Measurements from ENCODE around the gene NOB1.

The NOB1 gene

DNA sequence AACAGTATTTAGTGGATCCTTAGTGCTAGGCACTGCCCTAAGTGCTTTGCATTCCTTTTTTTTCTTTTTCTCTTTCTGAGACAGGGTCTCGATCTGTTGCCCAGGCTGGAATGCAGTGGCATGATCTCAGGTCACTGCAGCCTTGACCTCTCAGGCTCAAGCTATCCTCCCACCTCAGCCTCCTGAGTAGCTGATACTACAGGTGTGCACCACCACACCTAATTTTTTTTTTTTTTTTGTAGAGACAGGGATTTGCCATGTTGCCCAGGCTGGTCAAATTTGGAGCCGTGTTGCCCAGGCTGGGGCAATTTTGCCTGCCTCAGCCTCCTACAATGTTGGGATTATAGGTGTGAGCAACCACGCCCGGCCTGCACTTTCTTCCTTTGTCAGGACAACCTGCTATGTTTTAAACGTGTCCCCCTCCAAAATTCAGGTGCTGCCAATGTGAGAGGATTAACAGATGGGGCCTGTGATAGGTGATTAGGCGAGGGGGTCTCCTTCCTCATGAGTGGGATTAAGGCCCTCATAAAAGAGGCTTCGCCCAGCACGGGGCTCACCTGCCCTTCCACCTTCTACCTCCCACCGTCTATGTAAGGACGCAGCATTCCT lies 33.8 kb downstream of the NOB1 start:
- TF ChIP-seq, protein P1, sequence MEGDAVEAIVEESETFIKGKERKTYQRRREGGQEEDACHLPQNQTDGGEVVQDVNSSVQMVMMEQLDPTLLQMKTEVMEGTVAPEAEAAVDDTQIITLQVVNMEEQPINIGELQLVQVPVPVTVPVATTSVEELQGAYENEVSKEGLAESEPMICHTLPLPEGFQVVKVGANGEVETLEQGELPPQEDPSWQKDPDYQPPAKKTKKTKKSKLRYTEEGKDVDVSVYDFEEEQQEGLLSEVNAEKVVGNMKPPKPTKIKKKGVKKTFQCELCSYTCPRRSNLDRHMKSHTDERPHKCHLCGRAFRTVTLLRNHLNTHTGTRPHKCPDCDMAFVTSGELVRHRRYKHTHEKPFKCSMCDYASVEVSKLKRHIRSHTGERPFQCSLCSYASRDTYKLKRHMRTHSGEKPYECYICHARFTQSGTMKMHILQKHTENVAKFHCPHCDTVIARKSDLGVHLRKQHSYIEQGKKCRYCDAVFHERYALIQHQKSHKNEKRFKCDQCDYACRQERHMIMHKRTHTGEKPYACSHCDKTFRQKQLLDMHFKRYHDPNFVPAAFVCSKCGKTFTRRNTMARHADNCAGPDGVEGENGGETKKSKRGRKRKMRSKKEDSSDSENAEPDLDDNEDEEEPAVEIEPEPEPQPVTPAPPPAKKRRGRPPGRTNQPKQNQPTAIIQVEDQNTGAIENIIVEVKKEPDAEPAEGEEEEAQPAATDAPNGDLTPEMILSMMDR (IDR thresholded peaks at IDR 0.05; ENCODE audit: control insufficient read depth, extremely low read depth, insufficient read depth), result no peak
- H3K4me3 ChIP-seq (ENCODE audit: low read depth, low read length), result no peak overlapping the region
- DNase-seq (ENCODE audit: low read depth), result no peak

DNA sequence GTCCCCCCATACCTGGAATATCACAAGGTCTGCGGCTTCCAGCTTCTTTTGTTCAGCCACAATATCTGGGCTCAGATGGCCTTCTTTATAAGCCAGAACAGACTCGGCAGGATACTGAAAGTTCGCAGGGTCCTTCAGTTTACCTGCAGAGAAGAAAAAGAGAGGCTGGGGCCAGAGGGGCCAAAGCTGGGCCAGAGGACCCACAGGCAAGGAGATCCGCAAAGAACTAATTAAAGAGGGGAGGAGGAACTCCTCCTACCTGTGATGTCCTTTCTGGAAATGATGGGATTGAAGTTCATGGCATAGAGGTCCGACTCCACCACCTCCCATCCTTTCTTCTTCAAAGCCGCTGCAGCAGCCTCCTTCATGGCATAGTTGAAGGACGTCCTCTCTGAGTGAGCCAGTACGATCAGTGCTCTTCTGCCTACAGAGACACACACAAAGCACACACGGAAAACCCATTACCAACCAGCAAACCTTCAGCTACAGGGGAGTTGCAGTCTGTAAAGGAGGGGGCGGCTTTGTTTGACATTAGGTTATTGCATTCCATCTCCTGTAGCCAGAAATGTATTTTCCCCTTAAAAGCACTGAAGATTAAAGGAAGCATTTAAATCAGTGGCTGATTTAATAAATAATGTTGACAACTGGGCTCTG lies 36.5 kb downstream of the NOB1 start:
- DNase-seq (ENCODE audit: low read depth), result no peak
- no peak overlapping the region for H3K4me3 ChIP-seq (ENCODE audit: low read depth, low read length)
- TF ChIP-seq, protein P1 (IDR thresholded peaks at IDR 0.05; ENCODE audit: control insufficient read depth, extremely low read depth, insufficient read depth), result no peak

DNA sequence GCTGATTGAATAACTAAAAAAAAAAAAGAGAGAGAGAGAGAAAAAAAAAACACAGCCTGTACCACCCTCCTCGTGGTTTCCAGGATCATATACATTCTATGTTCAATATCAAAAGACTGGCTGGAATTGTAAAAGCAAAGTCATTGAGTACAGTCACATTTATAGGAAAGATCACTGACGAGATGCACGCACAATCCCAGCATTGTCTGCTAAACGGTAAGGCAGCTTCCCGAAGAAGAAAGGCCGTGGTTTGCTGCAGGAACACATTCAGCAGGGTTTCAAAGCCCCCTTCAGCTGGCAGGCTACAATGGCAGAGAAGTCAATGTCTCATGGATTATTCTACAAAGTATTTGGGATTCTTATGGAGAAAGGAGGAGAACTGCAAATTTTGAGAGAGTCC lies 37.7 kb downstream of the NOB1 start:
- DNase-seq (ENCODE audit: low read depth), result no peak
- TF ChIP-seq, protein P1 (IDR thresholded peaks at IDR 0.05; ENCODE audit: control insufficient read depth, extremely low read depth, insufficient read depth), result no peak
- H3K4me3 ChIP-seq (ENCODE audit: low read depth, low read length), result no peak overlapping the region

DNA sequence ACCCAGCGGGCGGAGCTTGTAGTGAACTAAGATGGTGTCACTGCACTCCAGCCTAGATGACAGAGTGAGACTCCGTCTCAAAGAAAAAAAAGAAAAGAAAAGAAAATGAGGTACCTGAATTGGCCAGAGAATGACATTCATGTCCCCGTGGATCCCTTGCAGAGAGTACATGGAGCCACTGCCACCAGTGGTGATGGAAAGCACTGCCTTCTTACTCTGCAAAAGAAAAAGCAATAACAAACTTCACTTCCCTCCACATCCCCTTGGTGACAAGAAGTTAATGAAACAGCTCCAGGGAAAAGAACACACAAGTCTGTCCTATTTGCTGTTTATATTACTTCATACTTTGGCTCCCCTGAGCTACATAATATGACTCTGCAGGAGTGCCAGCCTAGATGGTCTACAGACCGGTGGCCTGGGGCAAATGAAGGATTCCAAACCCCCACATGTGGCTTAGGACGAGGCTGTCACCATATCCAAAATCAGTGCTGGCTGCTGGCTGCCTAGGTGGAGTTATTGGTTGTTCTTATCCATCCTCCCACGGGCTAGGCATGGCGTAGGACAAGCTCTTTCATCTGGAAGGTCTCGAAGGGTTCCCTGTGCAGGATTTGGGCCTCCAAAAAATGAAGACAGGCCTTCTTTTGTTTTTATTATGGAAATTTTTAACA lies 41.7 kb downstream of the NOB1 start:
- TF ChIP-seq, protein P1 (IDR thresholded peaks at IDR 0.05; ENCODE audit: control insufficient read depth, extremely low read depth, insufficient read depth), result no peak
- H3K4me3 ChIP-seq (ENCODE audit: low read depth, low read length), result no peak overlapping the region
- no peak for DNase-seq (ENCODE audit: low read depth)

DNA sequence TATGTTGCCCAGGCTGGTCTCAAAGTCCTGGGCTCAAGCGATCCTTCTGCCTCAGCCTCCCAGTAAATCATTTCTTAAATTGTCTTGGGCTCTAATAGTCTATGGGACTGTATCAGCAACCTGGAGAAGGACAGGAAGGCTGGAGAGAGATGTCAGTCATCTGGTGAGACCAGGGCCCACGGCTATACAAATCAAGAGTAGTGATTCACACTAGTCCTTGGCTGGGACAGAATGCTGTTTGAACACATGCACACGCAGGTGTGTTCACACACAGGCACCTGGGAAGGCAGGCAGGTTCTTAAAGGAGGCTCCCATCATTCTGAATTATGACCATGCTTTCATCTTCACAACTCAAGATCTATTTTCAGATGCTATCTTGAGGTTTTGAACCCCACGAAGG lies 42.4 kb downstream of the NOB1 start:
- TF ChIP-seq, protein P1 (IDR thresholded peaks at IDR 0.05; ENCODE audit: control insufficient read depth, extremely low read depth, insufficient read depth), result no peak
- H3K4me3 ChIP-seq (ENCODE audit: low read depth, low read length), result no peak overlapping the region
- DNase-seq (ENCODE audit: low read depth), result no peak

DNA sequence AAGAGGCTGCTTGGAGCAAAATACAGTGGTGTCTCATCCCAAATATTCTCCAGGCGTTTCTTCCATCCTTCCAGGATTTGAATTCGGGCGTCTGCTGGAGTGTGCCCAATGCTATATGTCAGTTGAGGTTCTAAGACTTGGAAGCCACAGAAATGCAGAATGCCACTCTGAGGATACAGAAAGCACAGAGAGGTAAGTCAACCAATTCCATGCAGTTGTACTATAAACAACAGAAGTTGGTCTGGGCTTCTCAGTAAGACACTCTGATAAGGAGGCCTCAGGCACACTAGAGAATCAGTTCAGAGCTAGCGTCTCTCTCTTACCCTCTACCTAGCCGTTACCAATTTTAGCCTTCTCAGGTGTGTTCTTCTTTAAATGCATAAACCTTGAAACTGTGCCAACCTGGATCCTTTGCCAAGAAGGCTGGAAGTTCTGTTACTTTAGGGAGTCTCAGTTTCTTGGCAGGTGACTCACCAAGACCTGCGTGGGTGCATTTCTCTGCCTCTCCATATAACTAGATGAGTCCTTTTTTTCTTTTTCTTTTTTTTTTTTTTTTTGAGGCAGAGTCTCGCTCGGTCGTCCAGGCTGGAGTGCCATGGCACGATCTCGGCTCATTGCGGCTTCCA lies 43.5 kb downstream of the NOB1 start:
- TF ChIP-seq, protein P1 (IDR thresholded peaks at IDR 0.05; ENCODE audit: control insufficient read depth, extremely low read depth, insufficient read depth), result no peak
- H3K4me3 ChIP-seq (ENCODE audit: low read depth, low read length), result no peak overlapping the region
- peak; percentile 59 for DNase-seq (ENCODE audit: low read depth)

Data from LNCaP clone FGC (cell line).